Right ventricle myocardium inferior (tissue), 1 donor: ENCODE data around the gene NFAM1. TPM values are rescaled to one million over a fixed set of nuclear protein-coding genes. Genes with fewer than 3 reads are reported as not detected.

ENCODE experiments used
- ATAC-seq: fragments of 200-7000 bp; cut with Tn5 transposase; one replicate; pipeline ENCODE4 v1.9.1; 2020; ENCODE audit warnings: mild to moderate bottlenecking, moderate library complexity
- DNase-seq: peaks from one replicate; pipeline ENCODE4 v3.0.0; 2021; ENCODE audit errors: missing footprints
- intact Hi-C: fragments of 100-400 bp; cut with DNase I; formaldehyde crosslinking; loops from one replicate; pipeline ENCODE4 v1.11.0; 2022
- long read RNA-seq: library from polyadenylated mRNA; unstranded; transcript quantifications from one replicate; pipeline ENCODE4 v2.0.0, GENCODE V29; 2021
- total RNA-seq: library from RNA; stranded (reverse); fragmentation: NEBNext Ultra II Directional; extraction: Animal tissue kit (Norgen Biotek cat#: 25700); gene quantifications from one replicate; pipeline ENCODE4 v1.2.1, GENCODE V29; 2021
- donor health status: DM: no; HTN: yes; CAD: no; lungs with severe emphysema.

Gene NFAM1, protein sequence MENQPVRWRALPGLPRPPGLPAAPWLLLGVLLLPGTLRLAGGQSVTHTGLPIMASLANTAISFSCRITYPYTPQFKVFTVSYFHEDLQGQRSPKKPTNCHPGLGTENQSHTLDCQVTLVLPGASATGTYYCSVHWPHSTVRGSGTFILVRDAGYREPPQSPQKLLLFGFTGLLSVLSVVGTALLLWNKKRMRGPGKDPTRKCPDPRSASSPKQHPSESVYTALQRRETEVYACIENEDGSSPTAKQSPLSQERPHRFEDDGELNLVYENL
- 2.9 TPM for total RNA-seq
- long read RNA-seq: 0 reads

- DNase-seq: peak; percentile 90
- peak; percentile 56 for ATAC-seq
- intact Hi-C loops: no loop called here
Observed at GRCh38 chr22:42432020-42432596, at the start of gene NFAM1. NFAM1 (minus strand) TSS chr22:42432403; CDS start chr22:42432357, 46 bp downstream.

- no peak for ATAC-seq
- intact Hi-C loops: no loop called here
Observed at GRCh38 chr22:42475122-42475521, 42.9 kb upstream of the NFAM1 start.

GRCh38 chr22:42473484-42474193 lies 41.4 kb upstream of the NFAM1 start:
- DNase-seq: no peak
- intact Hi-C loops: no loop called here
- ATAC-seq: no peak

More at GRCh38 chr22:42475122-42475521, 42.9 kb upstream of the NFAM1 start:
- no peak for DNase-seq

GRCh38 chr22:42472671-42473070 lies 40.5 kb upstream of the NFAM1 start:
- no peak for ATAC-seq
- no peak for DNase-seq
- intact Hi-C loops: no loop called here

DNA sequence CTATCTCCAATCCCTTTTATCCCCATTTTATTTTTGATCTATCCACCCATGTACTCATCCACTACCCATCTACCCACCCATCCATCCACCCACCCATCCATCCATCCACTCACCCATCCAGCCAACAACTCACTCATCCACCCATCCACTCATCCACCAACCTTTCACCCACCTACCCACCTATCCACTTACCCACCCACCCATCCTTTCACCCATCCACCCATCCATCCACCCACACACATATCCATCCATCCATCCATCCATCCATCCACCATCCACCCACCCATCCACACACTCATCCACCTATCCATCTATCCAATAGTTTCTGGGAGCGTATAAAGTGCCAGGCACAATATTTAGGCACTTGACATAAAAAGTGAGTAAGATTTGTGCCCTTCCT lies 39.2 kb upstream of the NFAM1 start:
- DNase-seq: no peak
- intact Hi-C loops: no loop called here
- ATAC-seq: no peak

GRCh38 chr22:42470366-42471082 lies 38.3 kb upstream of the NFAM1 start:
- DNase-seq: no peak
- intact Hi-C loops: no loop called here

DNA sequence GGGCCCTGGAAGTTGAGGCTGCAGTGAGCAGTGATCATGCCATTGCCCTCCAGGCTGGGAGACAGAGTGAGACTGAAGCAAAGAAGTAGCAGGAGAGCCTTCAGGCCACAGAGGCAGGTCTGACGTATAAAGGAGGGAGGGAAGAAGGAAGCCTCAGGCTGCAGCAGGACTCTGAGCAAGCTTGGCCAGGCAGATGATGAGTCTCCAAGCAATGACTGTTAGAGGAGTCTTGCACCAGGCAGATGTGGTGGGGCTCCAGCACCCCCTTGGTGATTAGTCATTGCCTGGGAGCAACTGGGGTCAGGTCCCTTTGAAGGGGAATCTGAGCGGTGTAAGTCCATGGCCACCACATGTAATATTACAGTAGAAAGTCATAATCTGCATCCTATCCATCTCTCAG lies 36.6 kb upstream of the NFAM1 start:
- intact Hi-C loops: no loop called here
- DNase-seq (no peak), ATAC-seq (no peak)

More at GRCh38 chr22:42470366-42471082, 38.3 kb upstream of the NFAM1 start:
- no peak for ATAC-seq

GRCh38 chr22:42462016-42462415 lies 29.8 kb upstream of the NFAM1 start:
- DNase-seq: no peak
- no peak for ATAC-seq
- intact Hi-C loops: no loop called here

- intact Hi-C loops: no loop called here
- DNase-seq: no peak
- no peak for ATAC-seq
Observed at GRCh38 chr22:42461511-42461910, 29.3 kb upstream of the NFAM1 start.

GRCh38 chr22:42459287-42460063 lies 27.3 kb upstream of the NFAM1 start:
- intact Hi-C loops: no loop called here
- DNase-seq (no peak), ATAC-seq (no peak)

GRCh38 chr22:42452916-42453315 lies 20.7 kb upstream of the NFAM1 start:
- DNase-seq: no peak
- ATAC-seq: no peak
- intact Hi-C loops: no loop called here

- no peak for DNase-seq
- intact Hi-C loops: no loop called here
- no peak for ATAC-seq
Observed at GRCh38 chr22:42452456-42452855, 20.3 kb upstream of the NFAM1 start.

GRCh38 chr22:42451499-42452145 lies 19.4 kb upstream of the NFAM1 start:
- intact Hi-C loops: no loop called here
- ATAC-seq: no peak
- DNase-seq: no peak

DNA sequence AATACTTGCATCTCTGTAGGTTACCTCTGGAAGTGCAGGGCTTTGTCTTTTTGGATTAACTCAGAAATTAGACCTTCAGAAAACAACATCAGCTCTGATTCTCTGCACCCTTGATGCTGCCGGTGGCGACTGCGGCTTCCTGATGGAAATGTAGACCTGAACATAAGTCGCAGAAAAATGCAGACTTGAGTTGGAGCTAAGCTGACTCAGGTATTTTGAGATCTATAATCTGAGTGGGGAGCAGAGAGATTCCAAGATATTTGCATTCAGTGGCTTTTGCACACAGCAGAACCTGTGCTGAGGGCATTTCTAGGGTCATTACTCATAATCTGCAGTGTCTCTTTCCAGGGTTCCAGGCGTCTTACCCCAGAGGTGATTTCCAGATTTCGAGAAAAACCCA lies 18.7 kb upstream of the NFAM1 start:
- ATAC-seq: no peak
- DNase-seq: no peak
- intact Hi-C loops: no loop called here

- intact Hi-C loops: no loop called here
- ATAC-seq (no peak), DNase-seq (no peak)
Observed at GRCh38 chr22:42446151-42446550, 13.9 kb upstream of the NFAM1 start.

DNA sequence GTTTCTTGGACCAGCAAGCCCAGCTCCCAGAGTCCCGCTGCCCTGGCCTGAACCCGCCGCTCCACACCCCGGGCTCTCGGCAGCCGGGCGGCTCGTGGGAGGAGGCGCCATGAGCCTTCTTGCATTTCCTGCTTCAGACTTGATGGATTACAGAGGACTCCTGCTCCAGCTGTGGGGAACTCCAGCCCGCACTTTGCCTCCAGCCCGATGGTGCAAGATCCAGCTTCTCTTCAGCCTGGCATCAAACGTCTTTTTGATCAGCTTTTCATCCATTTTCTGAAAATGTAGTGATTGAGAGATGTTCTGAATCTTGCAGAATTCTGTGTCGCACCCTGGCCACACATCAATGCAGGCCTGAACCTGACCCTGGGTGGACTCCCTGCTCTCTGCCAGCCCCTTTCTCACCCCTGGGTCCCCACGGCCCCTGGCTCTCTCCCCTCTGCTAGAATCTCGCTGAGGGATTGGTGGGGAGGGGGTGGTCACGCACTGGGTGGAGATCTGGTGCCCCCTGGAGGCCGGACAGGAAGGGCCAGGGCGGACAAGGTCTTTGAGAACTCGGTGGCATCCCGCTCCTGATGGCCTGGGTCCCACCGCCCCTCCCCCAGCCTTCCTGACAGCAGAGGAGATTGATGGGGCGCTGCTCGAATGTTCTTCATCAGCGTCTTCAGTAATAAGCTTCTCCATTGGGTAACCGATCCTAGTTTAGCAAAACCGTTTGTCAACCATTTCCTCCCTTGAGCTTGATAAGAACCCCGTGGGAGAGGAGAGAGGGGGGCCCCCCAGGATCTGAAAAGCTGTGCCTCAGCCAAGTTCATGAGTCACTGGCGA lies 12.1 kb upstream of the NFAM1 start:
- ATAC-seq (peak; percentile 78), DNase-seq (peak; percentile 90)
- intact Hi-C loops: loop anchor here (5.0 kb wide), 1 partner anchor 172 kb away; the partner anchor contains the start of gene TCF20
